ENCODE measurements around the gene RPTOR.

DNA sequence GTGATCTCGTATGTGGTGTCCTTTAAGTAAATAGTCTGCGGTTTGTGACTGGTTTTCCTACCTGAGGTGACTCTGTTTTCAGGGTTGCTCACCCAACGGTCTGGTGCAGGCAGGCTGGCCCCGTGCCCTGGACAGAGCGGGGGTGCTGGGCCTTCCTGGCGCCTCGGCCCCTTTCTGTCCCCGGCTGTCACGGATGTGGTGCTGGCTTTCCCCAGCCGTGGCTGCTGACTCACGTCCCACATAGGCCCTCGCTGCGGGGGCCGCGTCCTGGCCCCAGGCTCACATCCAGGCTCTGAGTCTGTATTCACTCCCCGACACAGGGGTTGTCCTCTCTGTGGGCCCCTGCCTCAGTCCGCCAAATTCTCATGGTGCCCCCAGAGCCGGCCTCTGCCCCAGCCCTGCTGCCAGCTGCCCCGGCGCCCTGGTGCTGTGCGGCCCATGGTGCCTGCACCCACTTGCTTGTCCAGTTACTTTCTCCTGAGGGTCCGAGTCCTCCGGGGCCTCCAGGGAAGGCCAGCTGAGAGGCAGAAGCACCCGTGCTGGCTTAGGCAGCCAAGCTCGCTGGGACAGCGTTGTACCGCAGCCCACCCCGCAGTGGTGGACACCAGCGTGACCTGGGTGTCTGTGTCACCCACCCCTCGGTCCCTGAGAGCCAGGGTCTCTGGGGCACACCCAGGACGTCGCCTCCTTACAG is 452.9 kb downstream of the RPTOR start:
- TF ChIP-seq, protein P1, sequence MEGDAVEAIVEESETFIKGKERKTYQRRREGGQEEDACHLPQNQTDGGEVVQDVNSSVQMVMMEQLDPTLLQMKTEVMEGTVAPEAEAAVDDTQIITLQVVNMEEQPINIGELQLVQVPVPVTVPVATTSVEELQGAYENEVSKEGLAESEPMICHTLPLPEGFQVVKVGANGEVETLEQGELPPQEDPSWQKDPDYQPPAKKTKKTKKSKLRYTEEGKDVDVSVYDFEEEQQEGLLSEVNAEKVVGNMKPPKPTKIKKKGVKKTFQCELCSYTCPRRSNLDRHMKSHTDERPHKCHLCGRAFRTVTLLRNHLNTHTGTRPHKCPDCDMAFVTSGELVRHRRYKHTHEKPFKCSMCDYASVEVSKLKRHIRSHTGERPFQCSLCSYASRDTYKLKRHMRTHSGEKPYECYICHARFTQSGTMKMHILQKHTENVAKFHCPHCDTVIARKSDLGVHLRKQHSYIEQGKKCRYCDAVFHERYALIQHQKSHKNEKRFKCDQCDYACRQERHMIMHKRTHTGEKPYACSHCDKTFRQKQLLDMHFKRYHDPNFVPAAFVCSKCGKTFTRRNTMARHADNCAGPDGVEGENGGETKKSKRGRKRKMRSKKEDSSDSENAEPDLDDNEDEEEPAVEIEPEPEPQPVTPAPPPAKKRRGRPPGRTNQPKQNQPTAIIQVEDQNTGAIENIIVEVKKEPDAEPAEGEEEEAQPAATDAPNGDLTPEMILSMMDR (conservative IDR thresholded peaks at IDR 0.05; ENCODE audit: low read depth, low read length) = no peak
- no peak for TF ChIP-seq EZH2 (IDR thresholded peaks at IDR 0.05; ENCODE audit: low read length, unreplicated experiment)
